Bronchial epithelial cell (primary cell): ENCODE data around the gene PREX1. TPM values are rescaled to one million over a fixed set of nuclear protein-coding genes. Genes with fewer than 3 reads are reported as not detected.

Experiments used
- DNase-seq: peaks from one replicate; pipeline ENCODE4 v3.0.0-alpha.2; 2010; ENCODE audit warnings: low read depth
- FAIRE-seq: peaks from 2 replicates; lab custom pipeline; 2011; peaks lifted over from hg19 to GRCh38; lab: Jason Lieb, UNC
- H3K27me3 ChIP-seq: 2 replicates; pipeline ENCODE4 v1.5.1; 2011; ENCODE audit warnings: low read length; ENCODE audit not compliant: control insufficient read depth, insufficient read depth
- H3K36me3 ChIP-seq: 2 replicates; pipeline ENCODE4 v1.5.1; 2011; ENCODE audit warnings: low read length; ENCODE audit not compliant: control insufficient read depth, insufficient read depth
- H3K4me3 ChIP-seq: 2 replicates; pipeline ENCODE4 v1.5.1; 2011; ENCODE audit warnings: mild to moderate bottlenecking, low read depth, low read length, control low read depth
- total RNA-seq: library from RNA; depleted of rRNA; stranded (reverse); fragments of >200 nt; gene quantifications from 2 replicates; pipeline ENCODE4 v1.2.1, GENCODE V29; 2014
- TF ChIP-seq, protein P1 (sequence below): IDR thresholded peaks from 2 replicates; pipeline ENCODE4 v1.5.1; 2011; ENCODE audit warnings: mild to moderate bottlenecking, moderate library complexity, low read length, control low read depth, inconsistent platforms; ENCODE audit not compliant: insufficient read depth, severe bottlenecking

Gene PREX1
- total RNA-seq, 1 donor from 2014 or later = under 0.01 TPM

DNA sequence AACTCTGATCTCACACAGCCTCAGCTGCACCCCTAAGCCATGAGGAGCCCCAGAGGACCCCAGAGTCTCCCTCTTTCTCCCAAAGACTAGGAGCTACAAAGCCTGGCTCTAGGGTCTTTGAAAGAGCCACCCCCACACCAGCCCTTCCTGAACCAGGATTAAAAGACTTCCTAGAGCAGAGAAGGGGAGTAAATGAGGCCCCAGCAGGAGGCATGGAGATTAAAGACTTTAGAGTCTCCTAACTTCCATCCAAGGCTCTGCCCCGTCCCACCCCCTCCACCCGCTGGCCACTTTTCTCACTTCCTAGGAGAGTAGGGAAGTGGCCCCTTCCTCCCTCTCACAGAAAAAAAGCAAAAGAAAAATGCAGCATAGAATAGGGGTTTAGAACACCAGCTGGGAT, 1.7 kb downstream of the PREX1 start:
- H3K4me3 ChIP-seq = no peak overlapping the region
- peaks cover 12% of the 10 kb centered on the region for H3K27me3 ChIP-seq
- DNase-seq (no peak), FAIRE-seq (no peak)
- no peaks in the 10 kb centered on the region for H3K36me3 ChIP-seq
- TF ChIP-seq, protein P1, sequence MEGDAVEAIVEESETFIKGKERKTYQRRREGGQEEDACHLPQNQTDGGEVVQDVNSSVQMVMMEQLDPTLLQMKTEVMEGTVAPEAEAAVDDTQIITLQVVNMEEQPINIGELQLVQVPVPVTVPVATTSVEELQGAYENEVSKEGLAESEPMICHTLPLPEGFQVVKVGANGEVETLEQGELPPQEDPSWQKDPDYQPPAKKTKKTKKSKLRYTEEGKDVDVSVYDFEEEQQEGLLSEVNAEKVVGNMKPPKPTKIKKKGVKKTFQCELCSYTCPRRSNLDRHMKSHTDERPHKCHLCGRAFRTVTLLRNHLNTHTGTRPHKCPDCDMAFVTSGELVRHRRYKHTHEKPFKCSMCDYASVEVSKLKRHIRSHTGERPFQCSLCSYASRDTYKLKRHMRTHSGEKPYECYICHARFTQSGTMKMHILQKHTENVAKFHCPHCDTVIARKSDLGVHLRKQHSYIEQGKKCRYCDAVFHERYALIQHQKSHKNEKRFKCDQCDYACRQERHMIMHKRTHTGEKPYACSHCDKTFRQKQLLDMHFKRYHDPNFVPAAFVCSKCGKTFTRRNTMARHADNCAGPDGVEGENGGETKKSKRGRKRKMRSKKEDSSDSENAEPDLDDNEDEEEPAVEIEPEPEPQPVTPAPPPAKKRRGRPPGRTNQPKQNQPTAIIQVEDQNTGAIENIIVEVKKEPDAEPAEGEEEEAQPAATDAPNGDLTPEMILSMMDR = no peak

DNA sequence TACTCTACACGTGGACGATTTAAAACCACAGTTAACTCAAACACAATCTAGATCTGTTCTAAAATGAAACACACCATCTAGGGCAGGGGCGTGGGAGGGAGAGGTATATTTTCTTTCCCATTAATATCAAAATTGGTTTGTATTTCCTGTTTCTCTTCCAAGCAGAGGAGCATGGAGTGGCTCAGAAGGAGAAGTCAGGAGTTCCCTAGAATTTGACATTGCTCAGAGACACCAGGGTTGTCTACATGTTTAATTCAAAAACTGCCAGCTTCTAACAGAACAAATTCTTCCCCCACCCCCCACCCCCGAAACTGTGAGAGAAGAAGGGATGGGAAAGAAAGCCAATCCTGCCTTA, 2.3 kb downstream of the PREX1 start:
- TF ChIP-seq, protein P1 = no peak
- H3K27me3 ChIP-seq = peaks cover 12% of the 10 kb centered on the region
- FAIRE-seq = no peak
- no peak overlapping the region for H3K4me3 ChIP-seq
- DNase-seq = no peak
- H3K36me3 ChIP-seq = no peaks in the 10 kb centered on the region

GRCh38 chr20:48824830-48825565, 2.8 kb downstream of the PREX1 start:
- H3K4me3 ChIP-seq = no peak overlapping the region
- TF ChIP-seq, protein P1 = no peak
- DNase-seq = no peak
- no peak for FAIRE-seq
- H3K27me3 ChIP-seq = peaks cover 15% of the 10 kb centered on the region
- no peaks in the 10 kb centered on the region for H3K36me3 ChIP-seq

- Histone ChIP-seq H3K36me3 (no peaks in the 10 kb centered on the region), H3K4me3 (no peak overlapping the region), H3K27me3 (peaks cover 15% of the 10 kb centered on the region)
- TF ChIP-seq, protein P1 = no peak
- DNase-seq (peak; percentile 83), FAIRE-seq (no peak)
Measured at GRCh38 chr20:48823960-48824498, 3.8 kb downstream of the PREX1 start.

DNA sequence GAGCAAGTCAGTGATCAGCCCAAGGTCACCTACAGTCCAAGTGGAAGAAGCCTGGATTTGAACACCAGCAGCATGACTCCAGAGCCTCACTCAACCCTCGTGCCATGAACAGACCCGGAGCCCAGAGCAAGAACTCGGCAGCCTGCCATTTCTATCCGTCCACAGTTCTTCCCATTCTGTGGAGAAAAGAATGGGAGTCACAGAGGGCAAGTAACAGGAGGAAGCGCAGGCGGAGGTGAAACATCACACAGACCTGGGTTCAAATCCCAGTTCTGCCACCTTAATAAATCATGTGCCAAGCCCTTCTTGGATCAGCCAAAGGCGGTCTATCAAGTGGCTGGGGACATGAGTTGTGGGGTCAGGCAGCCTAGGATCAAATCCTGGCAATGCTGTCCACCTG, 4.3 kb downstream of the PREX1 start:
- Histone ChIP-seq H3K27me3 (peaks cover 12% of the 10 kb centered on the region), H3K36me3 (no peaks in the 10 kb centered on the region), H3K4me3 (no peak overlapping the region)
- FAIRE-seq = no peak
- DNase-seq = no peak
- TF ChIP-seq, protein P1 = no peak
